HepG2 (cell line): ENCODE measurements around the gene ZBTB48. TPM values are rescaled to one million over a fixed set of nuclear protein-coding genes. Genes with fewer than 3 reads are reported as not detected.

Source experiments
- FOXJ3 ChIP-seq: sonication (generic); formaldehyde crosslinking; IDR thresholded peaks from 2 replicates; pipeline ENCODE4 v1.4.0; 2020; ENCODE audit warnings: missing genetic modification reagents, mild to moderate bottlenecking, borderline replicate concordance
- HOXA3 ChIP-seq: sonication (generic); formaldehyde crosslinking; IDR thresholded peaks from 2 replicates; pipeline ENCODE4 v1.5.0; 2020; ENCODE audit warnings: missing genetic modification reagents
- IKZF1 ChIP-seq: fragments of 450-650 bp; IDR thresholded peaks from 2 replicates; pipeline ENCODE4 v1.7.1; 2016
- MED1 ChIP-seq: sonication (generic); formaldehyde crosslinking; IDR thresholded peaks from 2 replicates; pipeline ENCODE4 v1.4.0; 2020; ENCODE audit warnings: missing genetic modification reagents
- MED8 ChIP-seq: sonication (generic); formaldehyde crosslinking; IDR thresholded peaks from 2 replicates; pipeline ENCODE4 v1.8.1; 2023; ENCODE audit warnings: mild to moderate bottlenecking, missing genetic modification reagents; ENCODE audit not compliant: insufficient replicate concordance
- NPAS2 ChIP-seq: sonication (generic); formaldehyde crosslinking; IDR thresholded peaks from 2 replicates; pipeline ENCODE4 v1.8.0; 2022; ENCODE audit warnings: mild to moderate bottlenecking, missing genetic modification reagents, borderline replicate concordance
- PITX1 ChIP-seq: sonication (generic); formaldehyde crosslinking; IDR thresholded peaks from 2 replicates; pipeline ENCODE4 v1.5.1; 2020; ENCODE audit warnings: mild to moderate bottlenecking, missing genetic modification reagents
- POLR2AphosphoS5 ChIP-seq: IDR thresholded peaks from 2 replicates; pipeline ENCODE4 v1.6.1; 2012; ENCODE audit warnings: low read depth, low read length
- SALL1 ChIP-seq: sonication (generic); formaldehyde crosslinking; IDR thresholded peaks from 2 replicates; pipeline ENCODE4 v1.8.0; 2022; ENCODE audit warnings: mild to moderate bottlenecking, missing genetic modification reagents
- ZFP1 ChIP-seq: IDR thresholded peaks from 2 replicates; pipeline ENCODE4 v1.6.1; 2016
- ZNF431 ChIP-seq: sonication (generic); formaldehyde crosslinking; IDR thresholded peaks from 2 replicates; pipeline ENCODE4 v1.9.0; 2022; ENCODE audit warnings: missing genetic modification reagents, low read depth, mild to moderate bottlenecking, borderline replicate concordance
- ZNF441 ChIP-seq: sonication (generic); formaldehyde crosslinking; IDR thresholded peaks from 2 replicates; pipeline ENCODE4 v1.7.0; 2021; ENCODE audit warnings: missing genetic modification reagents, borderline replicate concordance
- ZNF552 ChIP-seq: sonication (generic); formaldehyde crosslinking; IDR thresholded peaks from 2 replicates; pipeline ENCODE4 v1.9.0; 2022; ENCODE audit warnings: missing genetic modification reagents, mild to moderate bottlenecking, borderline replicate concordance
- ZNF879 ChIP-seq: sonication (generic); formaldehyde crosslinking; IDR thresholded peaks from 2 replicates; pipeline ENCODE4 v1.8.1; 2023; ENCODE audit warnings: missing genetic modification reagents
- ZSCAN21 ChIP-seq: sonication (generic); formaldehyde crosslinking; IDR thresholded peaks from 2 replicates; pipeline ENCODE4 v1.8.0; 2022; ENCODE audit warnings: mild to moderate bottlenecking, missing genetic modification reagents, moderate library complexity, borderline replicate concordance
- polyA plus RNA-seq, 8 experiments: library from polyadenylated mRNA; depleted of rRNA in 3 of 8; stranded (reverse) in 7 of 8; unstranded in 1 of 8; fragments of >200 nt; fragmentation: Illumina TruSeq in 4 of 8; extraction: Trizol in 4 of 8; gene quantifications; 2 replicates each; pipeline versions ENCODE4 v1.2.1 to v1.2.3, GENCODE V29; 2011 to 2016; ENCODE audit warnings: low read depth in 4 of 8, missing spikeins in 1 of 8, mixed read lengths in 1 of 8; ENCODE audit not compliant: insufficient read depth in 1 of 8
- total RNA-seq, 5 experiments: library from RNA; depleted of rRNA; stranded (reverse); fragments of >200 nt; fragmentation: Illumina TruSeq; extraction: Trizol; gene quantifications; 2 replicates each; pipeline ENCODE4 v1.2.3, GENCODE V29; 2016; ENCODE audit warnings: low read depth in 1 of 5
- TF ChIP-seq, protein P1 (sequence below): sonication (generic); formaldehyde crosslinking; IDR thresholded peaks from 2 replicates; pipeline ENCODE4 v1.4.0; 2020; ENCODE audit warnings: low read depth, missing genetic modification reagents
- TF ChIP-seq, protein P2 (sequence below): sonication (generic); formaldehyde crosslinking; IDR thresholded peaks from 2 replicates; pipeline ENCODE4 v1.5.0; 2020; ENCODE audit warnings: missing genetic modification reagents
- TF ChIP-seq, protein P3 (sequence below): IDR thresholded peaks from 2 replicates; pipeline ENCODE4 v1.4.0; 2020; ENCODE audit warnings: mild to moderate bottlenecking, missing genetic modification reagents
- TF ChIP-seq, protein P4 (sequence below): sonication (generic); formaldehyde crosslinking; IDR thresholded peaks from 2 replicates; pipeline ENCODE4 v1.5.0; 2020; ENCODE audit warnings: mild to moderate bottlenecking, missing genetic modification reagents, moderate library complexity

Gene ZBTB48
- total and polyA plus RNA-seq, 2 of the 13 experiments (the other 11 are each of a cell fraction or from before 2014, with no cell fraction given), result 13.0 to 17.1 TPM

DNA sequence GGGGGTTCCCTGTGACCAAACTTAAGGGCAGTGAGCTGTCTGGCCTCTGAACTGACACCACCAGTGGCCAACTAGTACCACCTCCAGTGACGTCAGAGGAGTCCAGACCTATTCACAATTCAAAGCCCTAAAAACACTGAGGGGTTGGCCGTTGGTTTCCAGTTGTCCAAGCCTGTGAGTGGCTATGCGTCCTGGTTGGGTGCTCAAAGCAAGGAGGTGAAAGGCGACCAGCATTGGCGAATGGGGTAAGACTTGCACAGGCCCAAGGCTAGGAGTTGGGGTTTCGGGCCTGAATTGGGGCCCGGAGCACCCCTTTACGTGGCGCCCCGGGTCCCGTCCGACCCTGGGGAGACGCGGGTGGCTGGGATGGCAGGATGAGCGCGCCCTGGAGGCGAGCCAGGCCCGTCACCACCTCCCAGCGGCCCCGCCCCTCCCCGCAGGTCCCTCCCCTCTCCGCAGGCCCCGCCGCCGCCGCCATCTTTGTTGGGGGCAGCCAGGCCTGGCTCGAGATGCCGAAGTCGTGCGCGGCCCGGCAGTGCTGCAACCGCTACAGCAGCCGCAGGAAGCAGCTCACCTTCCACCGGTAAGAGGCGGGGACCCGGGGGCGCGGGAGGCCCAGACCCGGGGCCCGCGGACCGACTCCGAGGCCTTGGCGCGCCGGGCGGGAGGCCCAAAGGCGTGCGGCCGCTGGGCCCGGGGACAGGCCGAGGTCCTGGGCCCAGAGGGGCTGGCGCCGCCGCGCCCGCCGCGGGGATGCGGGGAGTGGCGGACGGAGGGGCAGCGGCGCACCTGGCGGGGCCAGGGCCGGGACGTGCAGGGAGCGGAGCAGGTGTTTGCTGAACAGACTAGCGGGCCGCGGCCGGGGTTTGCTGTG, 45.2 kb downstream of the ZBTB48 start, which contains the start of gene THAP3 (continued):
- TF ChIP-seq FOXJ3 (CRISPR knock-in tag), result no peak
- TF ChIP-seq ZNF431 (CRISPR knock-in tag), result no peak
- TF ChIP-seq MED8, result peak; percentile 30
- peak; percentile 84 for TF ChIP-seq HOXA3 (CRISPR knock-in tag)
- no peak for TF ChIP-seq ZFP1 (CRISPR knock-in tag)
- TF ChIP-seq SALL1 (CRISPR knock-in tag), result peak; percentile 41
- peak; percentile 57 for TF ChIP-seq PITX1 (CRISPR knock-in tag)
- TF ChIP-seq ZNF879 (CRISPR knock-in tag), result no peak
- TF ChIP-seq, protein P1, sequence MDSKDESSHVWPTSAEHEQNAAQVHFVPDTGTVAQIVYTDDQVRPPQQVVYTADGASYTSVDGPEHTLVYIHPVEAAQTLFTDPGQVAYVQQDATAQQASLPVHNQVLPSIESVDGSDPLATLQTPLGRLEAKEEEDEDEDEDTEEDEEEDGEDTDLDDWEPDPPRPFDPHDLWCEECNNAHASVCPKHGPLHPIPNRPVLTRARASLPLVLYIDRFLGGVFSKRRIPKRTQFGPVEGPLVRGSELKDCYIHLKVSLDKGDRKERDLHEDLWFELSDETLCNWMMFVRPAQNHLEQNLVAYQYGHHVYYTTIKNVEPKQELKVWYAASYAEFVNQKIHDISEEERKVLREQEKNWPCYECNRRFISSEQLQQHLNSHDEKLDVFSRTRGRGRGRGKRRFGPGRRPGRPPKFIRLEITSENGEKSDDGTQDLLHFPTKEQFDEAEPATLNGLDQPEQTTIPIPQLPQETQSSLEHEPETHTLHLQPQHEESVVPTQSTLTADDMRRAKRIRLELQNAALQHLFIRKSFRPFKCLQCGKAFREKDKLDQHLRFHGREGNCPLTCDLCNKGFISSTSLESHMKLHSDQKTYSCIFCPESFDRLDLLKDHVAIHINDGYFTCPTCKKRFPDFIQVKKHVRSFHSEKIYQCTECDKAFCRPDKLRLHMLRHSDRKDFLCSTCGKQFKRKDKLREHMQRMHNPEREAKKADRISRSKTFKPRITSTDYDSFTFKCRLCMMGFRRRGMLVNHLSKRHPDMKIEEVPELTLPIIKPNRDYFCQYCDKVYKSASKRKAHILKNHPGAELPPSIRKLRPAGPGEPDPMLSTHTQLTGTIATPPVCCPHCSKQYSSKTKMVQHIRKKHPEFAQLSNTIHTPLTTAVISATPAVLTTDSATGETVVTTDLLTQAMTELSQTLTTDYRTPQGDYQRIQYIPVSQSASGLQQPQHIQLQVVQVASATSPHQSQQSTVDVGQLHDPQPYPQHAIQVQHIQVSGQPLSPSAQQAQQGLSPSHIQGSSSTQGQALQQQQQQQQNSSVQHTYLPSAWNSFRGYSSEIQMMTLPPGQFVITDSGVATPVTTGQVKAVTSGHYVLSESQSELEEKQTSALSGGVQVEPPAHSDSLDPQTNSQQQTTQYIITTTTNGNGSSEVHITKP (CRISPR knock-in tag), result no peak
- TF ChIP-seq, protein P2, sequence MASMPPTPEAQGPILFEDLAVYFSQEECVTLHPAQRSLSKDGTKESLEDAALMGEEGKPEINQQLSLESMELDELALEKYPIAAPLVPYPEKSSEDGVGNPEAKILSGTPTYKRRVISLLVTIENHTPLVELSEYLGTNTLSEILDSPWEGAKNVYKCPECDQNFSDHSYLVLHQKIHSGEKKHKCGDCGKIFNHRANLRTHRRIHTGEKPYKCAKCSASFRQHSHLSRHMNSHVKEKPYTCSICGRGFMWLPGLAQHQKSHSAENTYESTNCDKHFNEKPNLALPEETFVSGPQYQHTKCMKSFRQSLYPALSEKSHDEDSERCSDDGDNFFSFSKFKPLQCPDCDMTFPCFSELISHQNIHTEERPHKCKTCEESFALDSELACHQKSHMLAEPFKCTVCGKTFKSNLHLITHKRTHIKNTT, result no peak
- TF ChIP-seq MED1, result no peak
- no peak; the same call in 1 of the 2 replicates for TF ChIP-seq ZNF552
- TF ChIP-seq POLR2AphosphoS5, result peak; percentile 43; the same call in 1 of the 2 replicates
- TF ChIP-seq, protein P3, sequence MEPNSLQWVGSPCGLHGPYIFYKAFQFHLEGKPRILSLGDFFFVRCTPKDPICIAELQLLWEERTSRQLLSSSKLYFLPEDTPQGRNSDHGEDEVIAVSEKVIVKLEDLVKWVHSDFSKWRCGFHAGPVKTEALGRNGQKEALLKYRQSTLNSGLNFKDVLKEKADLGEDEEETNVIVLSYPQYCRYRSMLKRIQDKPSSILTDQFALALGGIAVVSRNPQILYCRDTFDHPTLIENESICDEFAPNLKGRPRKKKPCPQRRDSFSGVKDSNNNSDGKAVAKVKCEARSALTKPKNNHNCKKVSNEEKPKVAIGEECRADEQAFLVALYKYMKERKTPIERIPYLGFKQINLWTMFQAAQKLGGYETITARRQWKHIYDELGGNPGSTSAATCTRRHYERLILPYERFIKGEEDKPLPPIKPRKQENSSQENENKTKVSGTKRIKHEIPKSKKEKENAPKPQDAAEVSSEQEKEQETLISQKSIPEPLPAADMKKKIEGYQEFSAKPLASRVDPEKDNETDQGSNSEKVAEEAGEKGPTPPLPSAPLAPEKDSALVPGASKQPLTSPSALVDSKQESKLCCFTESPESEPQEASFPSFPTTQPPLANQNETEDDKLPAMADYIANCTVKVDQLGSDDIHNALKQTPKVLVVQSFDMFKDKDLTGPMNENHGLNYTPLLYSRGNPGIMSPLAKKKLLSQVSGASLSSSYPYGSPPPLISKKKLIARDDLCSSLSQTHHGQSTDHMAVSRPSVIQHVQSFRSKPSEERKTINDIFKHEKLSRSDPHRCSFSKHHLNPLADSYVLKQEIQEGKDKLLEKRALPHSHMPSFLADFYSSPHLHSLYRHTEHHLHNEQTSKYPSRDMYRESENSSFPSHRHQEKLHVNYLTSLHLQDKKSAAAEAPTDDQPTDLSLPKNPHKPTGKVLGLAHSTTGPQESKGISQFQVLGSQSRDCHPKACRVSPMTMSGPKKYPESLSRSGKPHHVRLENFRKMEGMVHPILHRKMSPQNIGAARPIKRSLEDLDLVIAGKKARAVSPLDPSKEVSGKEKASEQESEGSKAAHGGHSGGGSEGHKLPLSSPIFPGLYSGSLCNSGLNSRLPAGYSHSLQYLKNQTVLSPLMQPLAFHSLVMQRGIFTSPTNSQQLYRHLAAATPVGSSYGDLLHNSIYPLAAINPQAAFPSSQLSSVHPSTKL, result no peak
- TF ChIP-seq, protein P4, sequence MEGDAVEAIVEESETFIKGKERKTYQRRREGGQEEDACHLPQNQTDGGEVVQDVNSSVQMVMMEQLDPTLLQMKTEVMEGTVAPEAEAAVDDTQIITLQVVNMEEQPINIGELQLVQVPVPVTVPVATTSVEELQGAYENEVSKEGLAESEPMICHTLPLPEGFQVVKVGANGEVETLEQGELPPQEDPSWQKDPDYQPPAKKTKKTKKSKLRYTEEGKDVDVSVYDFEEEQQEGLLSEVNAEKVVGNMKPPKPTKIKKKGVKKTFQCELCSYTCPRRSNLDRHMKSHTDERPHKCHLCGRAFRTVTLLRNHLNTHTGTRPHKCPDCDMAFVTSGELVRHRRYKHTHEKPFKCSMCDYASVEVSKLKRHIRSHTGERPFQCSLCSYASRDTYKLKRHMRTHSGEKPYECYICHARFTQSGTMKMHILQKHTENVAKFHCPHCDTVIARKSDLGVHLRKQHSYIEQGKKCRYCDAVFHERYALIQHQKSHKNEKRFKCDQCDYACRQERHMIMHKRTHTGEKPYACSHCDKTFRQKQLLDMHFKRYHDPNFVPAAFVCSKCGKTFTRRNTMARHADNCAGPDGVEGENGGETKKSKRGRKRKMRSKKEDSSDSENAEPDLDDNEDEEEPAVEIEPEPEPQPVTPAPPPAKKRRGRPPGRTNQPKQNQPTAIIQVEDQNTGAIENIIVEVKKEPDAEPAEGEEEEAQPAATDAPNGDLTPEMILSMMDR (CRISPR knock-in tag), result peak; percentile 71
- TF ChIP-seq NPAS2 (CRISPR knock-in tag), result no peak
- TF ChIP-seq ZNF441 (CRISPR knock-in tag), result no peak
- no peak for TF ChIP-seq ZSCAN21 (CRISPR knock-in tag)
- TF ChIP-seq IKZF1, result no peak
